Type B pancreatic cell (in vitro differentiated cells): ENCODE data around the gene CLEC7A. TPM values are rescaled to one million over a fixed set of nuclear protein-coding genes. Genes with fewer than 3 reads are reported as not detected.
A peak's percentile ranks its signal among the peaks of the same experiment; 100 is the strongest.

Source experiments
- DNase-seq: peaks from one replicate; pipeline ENCODE4 v3.0.0; 2021; ENCODE audit warnings: mixed read lengths; ENCODE audit not compliant: unreplicated experiment; ENCODE audit errors: extremely low spot score
- H3K27ac Mint-ChIP-seq: 2 replicates; pipeline ENCODE4 v1.8.0; 2021; ENCODE audit warnings: mild to moderate bottlenecking, mixed read lengths
- H3K27me3 Mint-ChIP-seq: 2 replicates; pipeline ENCODE4 v1.8.0; 2021; ENCODE audit warnings: mixed read lengths
- H3K36me3 Mint-ChIP-seq: 2 replicates; pipeline ENCODE4 v1.8.0; 2021; ENCODE audit warnings: mixed read lengths
- H3K4me1 Mint-ChIP-seq: one replicate; pipeline ENCODE4 v1.8.0; 2021; ENCODE audit warnings: mixed read lengths; ENCODE audit not compliant: unreplicated experiment
- H3K4me3 Mint-ChIP-seq: 2 replicates; pipeline ENCODE4 v1.8.0; 2021; ENCODE audit warnings: mild to moderate bottlenecking, mixed read lengths
- H3K9me3 Mint-ChIP-seq: 2 replicates; pipeline ENCODE4 v1.8.0; 2021; ENCODE audit warnings: mixed read lengths
- total RNA-seq: library from RNA; stranded (reverse); gene quantifications from 2 replicates; pipeline ENCODE4 v1.2.1, GENCODE V29; 2021; ENCODE audit warnings: low replicate concordance
- TF ChIP-seq, protein P1 (sequence below): fragments of 200-600 bp; sonication (generic); conservative IDR thresholded peaks from 2 replicates; pipeline ENCODE4 v1.5.0; 2021; ENCODE audit warnings: antibody characterized with exemption, mild to moderate bottlenecking

Gene CLEC7A
- total RNA-seq, 1 donor from 2014 or later, result 1.8 TPM

- no peaks in the 10 kb centered on the region for H3K36me3 Mint-ChIP-seq
- H3K27ac Mint-ChIP-seq, result no peak overlapping the region
- no peak for DNase-seq
- TF ChIP-seq, protein P1, sequence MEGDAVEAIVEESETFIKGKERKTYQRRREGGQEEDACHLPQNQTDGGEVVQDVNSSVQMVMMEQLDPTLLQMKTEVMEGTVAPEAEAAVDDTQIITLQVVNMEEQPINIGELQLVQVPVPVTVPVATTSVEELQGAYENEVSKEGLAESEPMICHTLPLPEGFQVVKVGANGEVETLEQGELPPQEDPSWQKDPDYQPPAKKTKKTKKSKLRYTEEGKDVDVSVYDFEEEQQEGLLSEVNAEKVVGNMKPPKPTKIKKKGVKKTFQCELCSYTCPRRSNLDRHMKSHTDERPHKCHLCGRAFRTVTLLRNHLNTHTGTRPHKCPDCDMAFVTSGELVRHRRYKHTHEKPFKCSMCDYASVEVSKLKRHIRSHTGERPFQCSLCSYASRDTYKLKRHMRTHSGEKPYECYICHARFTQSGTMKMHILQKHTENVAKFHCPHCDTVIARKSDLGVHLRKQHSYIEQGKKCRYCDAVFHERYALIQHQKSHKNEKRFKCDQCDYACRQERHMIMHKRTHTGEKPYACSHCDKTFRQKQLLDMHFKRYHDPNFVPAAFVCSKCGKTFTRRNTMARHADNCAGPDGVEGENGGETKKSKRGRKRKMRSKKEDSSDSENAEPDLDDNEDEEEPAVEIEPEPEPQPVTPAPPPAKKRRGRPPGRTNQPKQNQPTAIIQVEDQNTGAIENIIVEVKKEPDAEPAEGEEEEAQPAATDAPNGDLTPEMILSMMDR, result no peak
- no peaks in the 10 kb centered on the region for H3K27me3 Mint-ChIP-seq
- H3K4me3 Mint-ChIP-seq, result no peak overlapping the region
- H3K4me1 Mint-ChIP-seq, result no peaks in the 10 kb centered on the region
- H3K9me3 Mint-ChIP-seq, result no peaks in the 10 kb centered on the region
Observed at GRCh38 chr12:10163084-10163483, 33.1 kb upstream of the CLEC7A start.

DNA sequence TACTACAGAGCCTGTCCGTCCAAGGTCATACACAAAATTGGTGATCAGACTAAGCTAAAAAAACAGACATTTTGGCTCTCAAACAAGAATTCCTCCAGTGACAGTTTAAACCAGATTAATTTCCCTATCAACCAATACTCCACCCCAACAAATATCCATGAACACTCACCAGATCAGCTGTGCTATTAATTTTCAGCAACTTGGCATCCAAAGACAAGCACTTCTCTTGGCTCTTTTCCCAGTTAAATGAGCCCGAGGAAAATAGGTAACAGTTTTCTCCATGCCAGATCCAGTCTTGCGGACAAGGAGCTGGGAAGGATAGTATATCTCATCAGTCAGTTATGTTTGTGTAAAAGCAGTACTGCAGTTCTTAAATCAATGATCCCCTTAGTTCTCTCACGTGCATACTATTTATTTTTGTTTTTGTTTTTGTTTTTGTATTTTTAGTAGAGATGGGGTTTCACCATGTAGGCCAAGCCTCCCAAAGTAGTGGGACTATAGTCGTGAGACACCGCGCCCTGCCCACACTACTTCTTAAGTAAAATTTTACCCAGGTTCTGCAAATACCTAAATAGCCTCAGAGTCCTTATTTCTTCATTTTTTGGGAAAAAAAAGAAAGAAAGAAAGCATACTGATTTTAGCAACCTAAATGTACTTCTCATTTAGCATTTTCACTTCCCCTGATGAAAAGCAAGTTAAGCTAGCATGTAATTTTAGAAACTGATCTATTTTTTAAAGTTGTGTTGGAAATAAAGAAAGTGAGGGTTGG, 30.8 kb upstream of the CLEC7A start:
- Mint-ChIP-seq H3K36me3 (no peaks in the 10 kb centered on the region), H3K27me3 (no peaks in the 10 kb centered on the region), H3K4me3 (no peak overlapping the region), H3K9me3 (no peaks in the 10 kb centered on the region), H3K27ac (peak overlapping the region; percentile 3), H3K4me1 (no peaks in the 10 kb centered on the region)
- TF ChIP-seq, protein P1, result no peak
- no peak for DNase-seq

GRCh38 chr12:10159280-10159679, 29.3 kb upstream of the CLEC7A start:
- DNase-seq, result no peak
- TF ChIP-seq, protein P1, result no peak
- Mint-ChIP-seq H3K36me3 (no peaks in the 10 kb centered on the region), H3K4me3 (no peak overlapping the region), H3K9me3 (no peaks in the 10 kb centered on the region), H3K4me1 (no peaks in the 10 kb centered on the region), H3K27ac (no peak overlapping the region), H3K27me3 (no peaks in the 10 kb centered on the region)

GRCh38 chr12:10158406-10158805, 28.4 kb upstream of the CLEC7A start:
- DNase-seq, result no peak
- no peaks in the 10 kb centered on the region for H3K9me3 Mint-ChIP-seq
- H3K4me1 Mint-ChIP-seq, result peaks cover 4% of the 10 kb centered on the region
- peaks cover 3% of the 10 kb centered on the region for H3K27me3 Mint-ChIP-seq
- H3K27ac Mint-ChIP-seq, result no peak overlapping the region
- no peaks in the 10 kb centered on the region for H3K36me3 Mint-ChIP-seq
- H3K4me3 Mint-ChIP-seq, result no peak overlapping the region
- TF ChIP-seq, protein P1, result no peak

GRCh38 chr12:10155966-10156365, 26.0 kb upstream of the CLEC7A start:
- H3K36me3 Mint-ChIP-seq, result peaks cover 3% of the 10 kb centered on the region
- peaks cover 9% of the 10 kb centered on the region for H3K4me1 Mint-ChIP-seq
- no peak for DNase-seq
- no peak overlapping the region for H3K4me3 Mint-ChIP-seq
- H3K27ac Mint-ChIP-seq, result no peak overlapping the region
- TF ChIP-seq, protein P1, result no peak
- no peaks in the 10 kb centered on the region for H3K9me3 Mint-ChIP-seq
- H3K27me3 Mint-ChIP-seq, result peaks cover 3% of the 10 kb centered on the region
